Mesodermal cell (in vitro differentiated cells): Measurements from ENCODE around the gene PHF14.
A peak's percentile ranks its signal among the peaks of the same experiment; 100 is the strongest.

Experiments
- H3K27ac ChIP-seq: 2 replicates; pipeline ENCODE4 v1.7.0; 2013; ENCODE audit warnings: mild to moderate bottlenecking, low read depth, low read length, moderate library complexity; ENCODE audit not compliant: severe bottlenecking
- H3K36me3 ChIP-seq: 2 replicates; pipeline ENCODE4 v1.7.1; 2013; ENCODE audit warnings: mild to moderate bottlenecking, low read length, moderate library complexity; ENCODE audit not compliant: control insufficient read depth, insufficient read depth
- H3K4me1 ChIP-seq: one replicate; pipeline ENCODE4 v1.7.1; 2013; ENCODE audit warnings: mild to moderate bottlenecking, low read length; ENCODE audit not compliant: insufficient read depth, control insufficient read depth, poor library complexity, severe bottlenecking
- H3K4me3 ChIP-seq: 2 replicates; pipeline ENCODE4 v1.7.0; 2013; ENCODE audit warnings: low read length, control low read depth, mild to moderate bottlenecking; ENCODE audit not compliant: insufficient read depth, poor library complexity, severe bottlenecking; ENCODE audit errors: extremely low read depth
- H3K9me3 ChIP-seq: 2 replicates; pipeline ENCODE4 v1.7.1; 2013; ENCODE audit warnings: mild to moderate bottlenecking, low read length, moderate library complexity; ENCODE audit not compliant: control insufficient read depth
- WGBS, 2 experiments: methylation state at CpG; one replicate each; pipeline ENCODE4 v1.1.5; 2013; ENCODE audit warnings: missing lambda C conversion rate in 2 of 2; ENCODE audit not compliant: insufficient coverage in 2 of 2; 5-methylcytosine and 5-hydroxymethylcytosine counted together

PHF14 gene

GRCh38 chr7:11054033-11054432, 80.4 kb downstream of the PHF14 start:
- Histone ChIP-seq H3K9me3 (no peaks in the 10 kb centered on the region), H3K36me3 (peaks cover 10% of the 10 kb centered on the region), H3K27ac (no peak overlapping the region), H3K4me1 (no peaks in the 10 kb centered on the region), H3K4me3 (no peak overlapping the region)
- WGBS, 2 experiments, result 100% methylated on average over 1 of the region's 2 CpGs; no CpG with 5 or more reads in 1 of the 2 experiments

DNA sequence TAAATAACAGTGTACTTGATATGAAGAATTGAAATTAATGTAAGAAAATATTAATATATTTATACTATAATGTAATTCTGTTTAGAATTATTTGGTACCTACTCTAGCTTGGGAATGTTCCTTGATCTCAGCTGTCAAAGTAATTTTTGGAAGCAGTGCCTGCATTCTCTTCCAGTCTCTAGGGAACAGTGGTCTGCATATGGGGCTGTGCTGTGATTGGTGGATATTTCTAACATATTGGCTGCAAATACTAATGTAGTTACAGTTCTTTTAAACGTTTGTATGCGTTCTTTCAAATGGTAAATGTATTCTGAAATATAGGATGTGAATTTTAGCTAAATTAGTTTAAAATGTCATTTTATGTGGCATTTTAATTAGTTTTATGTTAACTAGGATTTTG, 87.2 kb downstream of the PHF14 start:
- WGBS, 2 experiments, result 70 to 91% methylated on average over 2 of the region's 2 CpGs
- peaks cover 3% of the 10 kb centered on the region for H3K36me3 ChIP-seq
- no peak overlapping the region for H3K27ac ChIP-seq
- H3K9me3 ChIP-seq, result no peaks in the 10 kb centered on the region
- no peaks in the 10 kb centered on the region for H3K4me1 ChIP-seq
- H3K4me3 ChIP-seq, result no peak overlapping the region

DNA sequence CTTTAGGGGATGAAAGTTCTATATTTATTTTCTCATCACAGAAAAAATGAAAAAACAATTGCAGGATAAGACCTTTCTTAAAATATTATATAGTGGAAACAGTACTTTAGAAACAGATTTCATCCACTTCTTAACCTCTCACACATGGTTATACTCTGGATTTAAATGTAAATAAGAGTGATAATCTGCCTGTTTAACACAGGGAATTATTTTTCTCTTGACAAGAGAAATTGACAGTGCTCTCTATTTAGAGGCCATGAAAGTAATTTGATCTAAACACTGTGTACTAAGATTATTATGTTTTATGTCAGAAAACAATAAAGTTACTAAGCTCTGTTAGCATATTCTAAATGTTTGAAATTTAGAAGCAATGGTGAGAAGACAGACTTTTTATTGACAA, 88.4 kb downstream of the PHF14 start:
- no peak overlapping the region for H3K4me3 ChIP-seq
- peaks cover 14% of the 10 kb centered on the region for H3K36me3 ChIP-seq
- peak overlapping the region; percentile 38 for H3K27ac ChIP-seq
- no peaks in the 10 kb centered on the region for H3K9me3 ChIP-seq
- no peaks in the 10 kb centered on the region for H3K4me1 ChIP-seq

GRCh38 chr7:11069591-11069990, 95.9 kb downstream of the PHF14 start:
- Histone ChIP-seq H3K9me3 (no peaks in the 10 kb centered on the region), H3K36me3 (peaks cover 31% of the 10 kb centered on the region), H3K4me1 (no peaks in the 10 kb centered on the region), H3K27ac (no peak overlapping the region), H3K4me3 (no peak overlapping the region)
- no CpG with 5 or more reads among the region's 3 CpGs for WGBS, 2 experiments

DNA sequence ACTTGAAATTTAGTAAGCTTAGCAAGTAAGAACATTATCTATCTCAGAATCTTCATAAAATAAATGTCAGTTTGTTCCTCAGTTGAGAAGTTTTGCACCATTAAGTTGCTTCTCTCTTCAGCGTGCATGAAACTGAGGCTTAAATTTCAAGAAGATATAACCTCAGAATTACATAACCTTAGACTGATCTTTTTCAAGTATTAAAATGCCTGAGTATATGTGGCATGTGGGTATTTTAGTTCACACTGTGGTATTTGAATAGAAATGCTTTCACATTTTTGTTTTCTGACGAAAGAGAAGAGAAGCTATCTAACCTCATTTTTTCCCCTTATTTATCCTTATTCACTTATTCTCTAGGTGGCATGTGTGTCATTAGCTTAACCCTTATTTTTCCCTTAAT, 104.1 kb downstream of the PHF14 start:
- peaks cover 4% of the 10 kb centered on the region for H3K9me3 ChIP-seq
- WGBS, 2 experiments, result no CpG with 5 or more reads among the region's 2 CpGs
- peaks cover 21% of the 10 kb centered on the region for H3K36me3 ChIP-seq
- no peak overlapping the region for H3K4me3 ChIP-seq
- H3K4me1 ChIP-seq, result no peaks in the 10 kb centered on the region
- H3K27ac ChIP-seq, result no peak overlapping the region

- WGBS, 2 experiments, result 100% methylated on average over 1 of the region's 4 CpGs; no CpG with 5 or more reads in 1 of the 2 experiments
- Histone ChIP-seq H3K9me3 (peaks cover 9% of the 10 kb centered on the region), H3K27ac (no peak overlapping the region), H3K36me3 (peaks cover 22% of the 10 kb centered on the region), H3K4me3 (no peak overlapping the region), H3K4me1 (no peaks in the 10 kb centered on the region)
Measured at GRCh38 chr7:11078247-11078834, 104.7 kb downstream of the PHF14 start.

- Histone ChIP-seq H3K4me1 (no peaks in the 10 kb centered on the region), H3K27ac (no peak overlapping the region), H3K36me3 (peaks cover 25% of the 10 kb centered on the region), H3K4me3 (no peak overlapping the region), H3K9me3 (peaks cover 14% of the 10 kb centered on the region)
- 89 to 100% methylated on average over 2 of the region's 4 CpGs for WGBS, 2 experiments
Measured at GRCh38 chr7:11079907-11080306, 106.2 kb downstream of the PHF14 start.

DNA sequence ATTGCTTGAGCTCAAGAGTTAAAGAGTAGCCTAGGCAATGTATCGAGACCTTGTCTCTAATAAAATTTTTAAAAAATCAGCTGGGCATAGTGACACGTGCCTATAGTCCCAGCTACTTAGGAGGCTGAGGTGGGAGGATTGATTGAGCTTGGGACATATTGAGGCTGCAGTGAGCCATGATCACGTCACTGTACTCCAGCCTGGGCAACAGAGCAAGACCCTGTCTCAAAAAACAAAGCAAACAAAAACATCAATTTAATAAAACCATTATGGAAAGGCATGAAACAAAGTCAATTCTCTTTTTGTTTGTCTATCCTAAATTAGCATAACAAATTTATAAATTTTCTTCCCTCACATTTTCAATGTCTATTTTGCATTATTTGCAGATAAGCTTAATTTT, 108.4 kb downstream of the PHF14 start:
- Histone ChIP-seq H3K4me1 (no peaks in the 10 kb centered on the region), H3K27ac (peak overlapping the region; percentile 60), H3K4me3 (no peak overlapping the region), H3K9me3 (peaks cover 14% of the 10 kb centered on the region), H3K36me3 (peaks cover 20% of the 10 kb centered on the region)
- 92 to 100% methylated on average over 1 to 2 of the region's 3 CpGs for WGBS, 2 experiments

DNA sequence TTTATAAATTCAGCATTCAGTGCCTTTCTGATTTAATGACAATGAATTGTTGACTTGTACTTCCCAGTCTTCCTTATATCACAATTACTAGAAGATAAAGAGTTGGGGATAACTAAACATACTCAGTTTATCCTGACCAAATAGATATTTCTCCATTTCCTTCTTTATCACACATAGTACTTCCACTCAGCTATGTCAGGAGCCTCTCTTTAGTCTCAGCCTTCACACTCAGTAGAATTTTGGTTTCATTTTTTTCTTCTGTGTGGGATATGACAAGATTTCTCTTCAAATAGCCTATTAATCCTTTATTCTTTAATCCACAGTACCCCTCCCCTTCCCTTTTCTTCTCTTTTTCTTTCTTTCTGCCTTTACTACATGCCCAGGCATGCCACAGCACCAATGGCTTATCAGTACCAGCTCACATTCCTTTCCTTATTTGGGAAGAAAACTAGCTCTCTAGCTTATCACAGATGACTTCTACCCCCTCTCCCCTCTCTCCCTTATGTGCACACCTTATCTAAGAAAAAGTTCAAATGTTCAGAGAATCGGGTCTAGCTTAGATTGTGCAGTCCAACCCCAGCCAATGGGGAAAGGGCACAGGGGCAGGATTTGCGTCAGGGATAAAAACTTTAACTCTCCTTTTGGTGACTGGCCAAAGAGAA, 109.0 kb downstream of the PHF14 start:
- Histone ChIP-seq H3K4me1 (no peaks in the 10 kb centered on the region), H3K36me3 (peaks cover 20% of the 10 kb centered on the region), H3K27ac (peak overlapping the region; percentile 60), H3K4me3 (no peak overlapping the region), H3K9me3 (peaks cover 14% of the 10 kb centered on the region)
- 89 to 100% methylated on average over 2 of the region's 2 CpGs for WGBS, 2 experiments

DNA sequence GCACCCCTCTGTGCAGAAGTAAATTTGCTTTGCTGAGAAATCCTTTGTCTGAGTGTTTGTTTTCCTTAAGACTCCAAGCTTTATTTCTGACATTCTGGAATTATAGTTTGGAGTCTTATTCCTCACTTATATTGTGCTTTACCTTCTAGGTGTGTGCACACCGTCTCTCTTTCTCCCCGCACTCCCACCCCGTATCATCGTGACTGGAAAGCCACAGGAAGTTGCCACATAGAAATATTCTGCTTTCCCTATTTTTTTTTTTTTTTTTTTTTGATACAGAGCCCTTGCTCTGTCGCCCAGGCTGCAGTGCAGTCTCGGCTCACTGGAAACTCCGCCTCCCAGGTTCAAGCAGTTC, 109.5 kb downstream of the PHF14 start:
- Histone ChIP-seq H3K4me1 (no peaks in the 10 kb centered on the region), H3K4me3 (no peak overlapping the region), H3K36me3 (peaks cover 20% of the 10 kb centered on the region), H3K9me3 (peaks cover 14% of the 10 kb centered on the region), H3K27ac (no peak overlapping the region)
- 73 to 100% methylated on average over 2 to 6 of the region's 7 CpGs for WGBS, 2 experiments

GRCh38 chr7:11104578-11104977, 130.9 kb downstream of the PHF14 start:
- H3K27ac ChIP-seq, result no peak overlapping the region
- no peaks in the 10 kb centered on the region for H3K36me3 ChIP-seq

More at GRCh38 chr7:11104578-11104977, 130.9 kb downstream of the PHF14 start:
- H3K4me3 ChIP-seq, result no peak overlapping the region
- no peaks in the 10 kb centered on the region for H3K9me3 ChIP-seq
- H3K4me1 ChIP-seq, result no peaks in the 10 kb centered on the region
- 20% methylated on average over 1 of the region's 2 CpGs; no CpG with 5 or more reads in 1 of the 2 experiments for WGBS, 2 experiments
